GM12892 (cell line): ENCODE measurements around the gene SLC1A3.

ENCODE experiments used
- POLR2A ChIP-seq: IDR thresholded peaks from 2 replicates; pipeline ENCODE4 v1.6.1; 2011; ENCODE audit warnings: low read depth, low read length, control low read depth
- POLR2AphosphoS5 ChIP-seq: IDR thresholded peaks from 2 replicates; pipeline ENCODE4 v1.6.1; 2011; ENCODE audit warnings: low read depth, low read length, control low read depth

- TF ChIP-seq POLR2A (no peak), POLR2AphosphoS5 (no peak)
Observed at GRCh38 chr5:36728697-36729543, 122.5 kb downstream of the SLC1A3 start.
